Activated CD4-positive, alpha-beta T cell treated with anti-CD3 and anti-CD28 coated beads, Interleukin-10, Interleukin-2, amounts not matched to agents 100 ng/mL and 50 ng/mL, durations not matched to agents 16 hours and 8 hours (primary cell): ENCODE results near the gene PSMD5.
A peak's percentile ranks its signal among the peaks of the same experiment; 100 is the strongest.

Source experiments
- DNase-seq: peaks from one replicate; pipeline ENCODE4 v3.0.0-alpha.2; 2020

Gene PSMD5

DNA sequence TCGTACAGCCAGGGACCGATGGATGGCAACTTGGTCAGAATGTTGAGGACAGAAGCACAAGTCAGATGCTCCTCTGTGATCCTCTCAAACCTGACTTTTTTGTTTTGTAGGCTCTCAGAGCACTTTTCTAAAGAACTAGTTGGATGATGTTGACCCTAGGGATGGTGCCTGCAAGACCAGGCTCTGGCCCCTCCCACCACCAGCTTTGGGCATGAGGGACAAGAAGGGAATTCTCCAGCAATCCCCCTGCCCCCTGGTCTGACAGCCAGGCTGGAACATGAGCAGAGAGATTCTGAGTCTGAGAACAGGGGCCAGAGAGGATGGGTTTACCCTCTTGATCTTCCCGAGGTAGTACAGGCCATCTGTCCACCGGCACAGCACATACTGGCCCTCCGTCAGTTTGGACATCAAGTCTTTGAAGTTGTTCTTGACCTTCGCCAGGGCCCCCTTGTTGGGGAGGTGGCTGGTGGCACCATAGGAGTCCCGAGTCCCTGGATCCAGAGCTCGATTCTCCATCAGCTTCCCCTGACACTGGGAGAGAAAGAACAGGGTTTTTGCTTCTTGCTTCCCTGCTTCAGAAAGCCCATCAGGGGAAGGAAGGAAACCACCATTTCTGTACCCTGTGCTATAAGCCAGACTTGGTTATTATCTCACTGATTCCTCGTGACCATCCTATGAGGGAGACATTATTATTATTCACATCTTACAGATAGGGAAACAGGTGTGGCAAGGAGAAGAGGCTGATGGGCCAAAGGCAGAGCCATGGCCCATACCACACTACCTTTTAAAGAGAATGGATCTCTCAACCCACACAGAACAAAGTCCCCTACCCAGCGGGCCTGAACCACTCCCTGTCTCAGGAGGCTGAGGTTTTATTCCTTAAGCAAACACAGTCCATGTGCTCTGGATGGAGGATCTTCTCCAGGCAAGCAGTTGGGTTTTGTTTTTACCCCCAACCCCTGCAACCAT lies 31.8 kb upstream of the PSMD5 start:
- DNase-seq: no peak

DNA sequence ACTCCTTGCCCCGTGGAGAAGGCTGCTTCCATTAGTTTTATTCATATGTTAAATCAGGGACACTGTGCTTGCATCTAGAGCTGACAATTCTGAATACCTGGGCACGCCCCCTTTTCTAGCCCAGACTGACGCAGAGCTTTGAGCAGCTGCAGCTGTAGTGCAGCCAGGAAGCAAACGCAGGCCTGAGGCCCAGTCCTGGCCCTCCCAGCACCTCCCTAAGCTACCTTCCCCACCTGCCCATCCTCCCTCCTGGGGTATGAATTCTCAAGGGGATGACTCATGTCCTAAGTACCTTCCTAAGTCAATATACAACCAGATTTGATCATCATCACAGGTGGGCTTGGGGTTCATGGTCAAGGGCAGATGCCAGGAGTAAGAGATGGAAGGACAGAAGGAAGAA lies 30.8 kb upstream of the PSMD5 start:
- no peak for DNase-seq

DNA sequence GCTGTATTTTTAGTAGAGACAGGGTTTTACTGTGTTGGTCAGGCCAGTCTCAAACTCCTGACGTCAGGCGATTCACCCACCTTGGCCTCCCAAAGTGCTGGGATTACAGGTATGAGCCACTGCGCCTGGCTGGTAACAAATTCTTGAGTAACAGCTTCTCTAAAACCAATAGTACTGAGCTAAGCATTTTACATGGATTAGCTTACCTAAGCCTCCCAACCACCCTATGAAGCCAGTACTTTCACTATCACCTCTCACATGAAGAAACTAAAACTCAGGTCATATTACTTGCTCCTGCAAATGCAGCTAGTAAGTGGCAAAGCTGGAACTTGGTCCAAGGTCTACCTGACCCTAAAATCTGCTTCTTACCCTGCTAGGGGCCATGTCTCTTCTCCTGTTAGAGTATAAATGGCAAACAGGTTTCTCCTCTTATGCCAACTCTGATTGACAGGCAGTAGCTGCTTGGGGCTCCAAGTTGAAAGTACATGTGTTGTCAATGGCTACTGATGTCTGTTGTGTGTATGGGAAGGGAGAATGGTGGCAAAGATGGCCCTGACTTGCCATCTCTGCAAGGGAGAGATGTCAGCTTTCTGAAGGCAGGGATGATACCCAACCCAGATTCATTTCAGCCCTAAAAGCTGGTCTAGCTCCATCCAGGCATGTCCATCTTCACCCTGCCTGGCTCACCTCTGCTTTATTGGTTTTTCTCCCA lies 30.2 kb upstream of the PSMD5 start:
- peak; percentile 53 for DNase-seq

DNA sequence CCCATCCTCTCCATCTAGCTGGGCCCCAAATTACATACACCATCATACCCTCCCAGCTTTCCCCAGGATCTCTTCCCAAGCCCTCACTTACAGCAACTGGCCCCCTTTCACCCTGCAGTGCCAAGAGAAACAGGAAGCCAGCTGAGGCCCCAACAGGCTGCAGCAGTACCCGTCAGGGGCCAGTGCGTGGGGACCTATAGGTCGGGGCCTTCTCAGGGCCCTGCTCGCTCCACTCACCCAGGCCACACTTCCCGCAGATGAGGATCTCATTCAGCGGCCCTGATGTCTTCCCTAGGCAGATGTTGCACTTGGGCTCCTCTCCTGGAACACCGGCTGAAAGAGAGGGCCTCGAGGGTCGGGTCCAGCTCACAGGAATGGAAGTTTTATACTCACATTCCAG lies 27.5 kb upstream of the PSMD5 start:
- no peak for DNase-seq

DNA sequence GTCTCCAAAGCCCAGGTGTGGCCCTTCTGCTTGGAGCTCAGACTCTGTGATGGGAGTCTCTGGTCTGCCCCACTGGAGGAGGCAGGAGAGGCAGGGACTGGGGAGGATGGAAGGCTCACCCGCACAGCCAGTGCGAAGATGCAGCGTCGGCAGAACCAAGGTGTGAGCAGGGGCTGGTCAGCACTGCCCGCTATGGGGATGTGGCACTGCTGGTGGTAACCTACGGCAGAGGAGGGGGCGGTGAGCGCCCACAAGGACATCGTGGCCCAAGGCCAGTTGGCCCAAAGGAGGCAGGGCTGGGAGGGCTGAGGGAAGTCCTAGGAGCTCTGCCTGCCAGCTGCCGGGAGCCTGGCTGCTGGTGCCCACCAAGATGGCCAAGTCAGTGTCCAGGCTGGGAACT lies 27.0 kb upstream of the PSMD5 start:
- no peak for DNase-seq

DNA sequence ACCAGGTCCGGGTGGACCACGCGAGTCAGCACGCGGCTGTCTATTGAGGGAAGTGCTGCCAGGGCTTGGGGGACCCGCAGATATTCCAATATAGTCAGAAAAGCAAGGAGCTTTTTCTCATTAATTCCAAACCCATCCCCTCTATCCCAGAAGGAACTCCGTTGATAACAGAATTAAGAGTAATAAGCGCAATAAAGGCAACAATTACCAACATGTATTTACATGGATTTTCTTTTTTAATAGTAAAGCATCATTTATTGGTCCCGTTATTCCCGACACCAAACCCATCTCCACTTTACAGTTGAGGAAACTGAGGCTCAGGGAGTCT lies 26.6 kb upstream of the PSMD5 start:
- DNase-seq: no peak

DNA sequence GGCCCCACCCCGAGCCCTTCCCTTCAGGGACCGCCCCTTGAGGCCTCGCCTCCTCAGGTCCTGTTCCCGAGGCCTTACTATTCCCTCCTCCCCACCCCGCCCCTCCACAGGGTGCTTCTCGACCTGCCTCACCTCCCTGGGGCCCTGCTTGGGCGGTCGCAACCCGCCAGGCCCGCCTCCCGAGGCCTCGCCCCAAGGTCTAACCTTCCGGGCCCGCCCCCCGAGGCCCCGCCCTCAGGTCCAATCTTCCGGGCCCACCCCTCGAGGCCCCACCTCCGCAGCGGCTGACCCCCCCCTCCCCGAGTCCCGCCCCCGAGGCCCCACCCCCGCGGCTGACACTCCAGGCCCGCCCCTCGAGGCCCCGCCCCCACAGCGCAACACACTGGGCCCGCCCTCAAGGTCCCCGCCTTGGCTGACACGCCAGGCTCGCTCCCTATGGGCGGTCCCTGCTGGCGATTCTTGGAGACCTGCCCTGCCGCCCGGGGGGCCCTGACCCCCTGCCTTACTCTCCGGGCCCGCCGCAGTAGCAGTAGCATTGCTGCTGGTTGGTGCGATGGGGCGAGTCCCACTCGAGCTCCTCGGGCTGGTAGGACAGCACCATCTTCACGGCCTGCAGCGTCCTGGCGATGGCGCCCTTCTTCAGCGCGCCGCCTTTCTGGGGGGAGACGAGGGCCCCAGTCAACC lies 26.1 kb upstream of the PSMD5 start:
- peak; percentile 98 for DNase-seq

DNA sequence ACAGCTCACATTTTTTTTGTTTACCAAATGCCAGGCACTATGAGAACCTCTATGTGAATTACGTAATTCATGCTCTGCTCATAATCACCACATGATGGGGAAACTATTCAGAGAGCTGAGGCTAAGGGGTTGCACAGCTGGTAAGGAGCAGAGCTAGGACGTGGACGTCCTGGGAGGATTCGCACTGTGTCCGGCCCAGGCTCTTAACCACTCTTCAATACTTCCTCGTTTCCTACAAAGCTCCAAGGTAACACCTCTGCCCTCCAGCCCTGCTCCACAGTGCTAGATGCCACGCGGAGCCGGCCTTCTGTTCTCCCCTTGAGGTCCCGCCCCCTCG lies 25.6 kb upstream of the PSMD5 start:
- DNase-seq: no peak

DNA sequence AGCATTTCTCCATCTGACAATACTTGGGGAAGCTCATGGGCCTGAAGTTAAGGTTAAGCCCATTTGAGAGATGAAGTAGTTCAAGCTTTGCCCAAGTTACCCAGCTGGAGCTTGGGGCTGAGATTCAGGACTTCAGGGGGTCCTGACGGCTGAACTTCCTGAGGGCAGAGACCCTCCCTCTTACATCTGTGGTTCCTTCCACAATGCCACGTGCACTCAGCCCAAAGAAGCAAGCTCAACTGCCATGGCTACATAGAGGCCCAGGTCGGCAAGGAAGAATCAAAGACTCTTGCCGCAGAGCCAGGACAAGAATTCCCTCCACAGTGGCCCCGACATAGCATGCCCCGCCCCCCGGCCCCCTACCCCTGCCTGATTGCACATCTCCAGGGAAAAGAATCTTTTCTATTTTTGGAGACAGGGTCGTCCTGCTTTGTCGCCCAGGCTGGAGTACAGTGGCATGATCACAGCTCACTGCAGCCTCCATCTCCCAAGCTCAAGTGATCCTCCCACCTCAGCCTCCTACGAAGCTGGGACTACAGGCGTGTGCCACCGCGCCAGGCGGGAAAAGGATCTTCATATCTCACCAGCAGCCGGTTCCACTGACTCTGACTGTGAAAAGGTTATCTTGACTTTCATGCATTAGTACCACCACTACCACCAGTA lies 25.1 kb upstream of the PSMD5 start:
- no peak for DNase-seq

DNA sequence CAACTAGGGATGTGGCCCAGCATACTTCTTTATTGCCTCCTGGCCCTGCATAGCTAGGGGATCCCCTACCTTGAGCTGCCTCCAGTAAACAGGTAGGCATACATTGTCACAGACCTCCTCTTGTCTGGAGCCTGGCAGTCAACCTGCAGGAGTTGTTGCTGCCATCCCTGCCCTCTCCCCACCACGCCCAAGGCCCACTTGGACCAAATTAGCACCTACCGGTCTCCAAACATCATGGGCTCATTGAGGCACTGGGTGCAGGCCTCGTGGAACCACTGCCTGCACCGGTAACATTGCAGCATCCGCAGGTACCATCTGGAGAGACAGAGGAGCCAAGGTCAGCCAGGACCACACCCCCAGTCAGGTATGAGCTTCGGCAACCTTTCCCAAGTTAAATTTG lies 23.9 kb upstream of the PSMD5 start:
- DNase-seq: no peak

DNA sequence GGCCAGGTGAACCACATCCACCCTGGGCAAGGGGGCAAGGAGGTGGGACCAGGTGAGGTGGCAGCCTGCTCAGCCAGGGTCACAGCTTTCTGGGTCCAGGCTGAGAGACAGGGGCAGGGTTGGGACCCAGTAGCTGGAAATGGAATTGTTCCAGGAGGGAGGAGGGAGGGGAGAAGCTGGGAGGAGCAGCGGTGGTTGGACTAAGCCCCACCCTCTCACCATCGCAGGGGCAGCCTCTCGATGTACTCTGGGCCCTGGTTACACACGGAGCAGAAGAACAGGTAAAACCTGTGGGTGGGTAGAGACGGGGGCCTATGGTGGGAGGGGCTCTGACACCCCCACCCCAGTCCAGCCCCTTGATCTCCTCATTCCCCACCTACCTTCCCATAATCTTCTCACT lies 23.1 kb upstream of the PSMD5 start:
- DNase-seq: no peak

DNA sequence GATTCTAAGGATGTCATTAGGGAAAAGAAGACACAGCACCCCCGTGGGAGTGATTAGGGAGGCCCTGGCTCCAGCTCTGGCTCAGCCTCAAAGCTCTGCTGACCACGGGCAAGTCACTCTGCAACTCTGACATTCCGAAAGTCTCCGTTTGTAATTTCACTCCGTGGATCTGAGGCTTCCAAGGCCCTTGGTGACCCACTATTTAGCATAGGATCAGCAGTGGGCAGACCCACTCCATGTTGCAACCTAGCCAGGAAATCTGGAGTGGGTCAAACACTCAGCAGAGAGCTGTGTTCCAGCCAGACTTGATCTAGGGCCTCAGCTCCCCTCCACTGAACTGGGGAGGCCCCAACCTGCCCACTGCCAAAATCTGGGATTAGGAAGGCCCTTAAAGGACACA lies 22.5 kb upstream of the PSMD5 start:
- DNase-seq: no peak

DNA sequence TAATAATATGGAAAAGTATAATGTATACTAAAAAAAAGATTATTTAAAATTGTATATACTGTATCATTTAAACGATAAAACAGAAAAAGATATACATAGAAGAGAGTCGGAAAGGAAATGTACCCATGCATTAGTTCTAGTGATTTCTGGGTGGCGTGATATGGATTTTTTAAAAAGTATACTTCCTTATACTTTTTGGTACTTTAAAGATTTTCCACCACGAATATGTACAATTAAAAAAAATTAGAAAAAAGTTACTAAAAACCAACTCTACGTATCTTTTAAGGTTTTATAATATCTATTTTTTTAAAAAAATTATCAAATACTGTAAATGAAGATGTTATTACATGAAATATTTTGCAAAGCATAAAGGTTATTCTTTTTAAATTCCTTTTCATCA lies 22.0 kb upstream of the PSMD5 start:
- DNase-seq: no peak

DNA sequence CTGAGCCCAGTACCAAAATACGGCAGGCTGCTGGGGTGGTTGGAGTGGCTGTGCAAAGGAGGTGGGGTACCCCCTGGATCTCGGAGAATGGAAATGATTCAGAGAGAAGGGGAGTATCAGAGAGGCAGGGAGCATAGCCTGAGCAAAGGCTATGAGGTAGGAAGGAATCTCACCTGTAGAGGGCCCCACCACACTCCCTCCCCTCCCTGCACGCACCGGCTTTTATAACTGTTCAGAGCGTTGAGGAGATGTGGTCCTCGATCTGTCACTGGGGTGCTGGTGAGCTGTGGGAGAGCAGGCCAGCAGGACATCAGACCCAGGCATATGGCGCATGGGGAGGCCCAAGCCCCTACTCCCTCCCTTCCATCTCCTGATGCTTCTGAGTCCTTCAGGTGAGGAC lies 21.1 kb upstream of the PSMD5 start:
- no peak for DNase-seq

DNA sequence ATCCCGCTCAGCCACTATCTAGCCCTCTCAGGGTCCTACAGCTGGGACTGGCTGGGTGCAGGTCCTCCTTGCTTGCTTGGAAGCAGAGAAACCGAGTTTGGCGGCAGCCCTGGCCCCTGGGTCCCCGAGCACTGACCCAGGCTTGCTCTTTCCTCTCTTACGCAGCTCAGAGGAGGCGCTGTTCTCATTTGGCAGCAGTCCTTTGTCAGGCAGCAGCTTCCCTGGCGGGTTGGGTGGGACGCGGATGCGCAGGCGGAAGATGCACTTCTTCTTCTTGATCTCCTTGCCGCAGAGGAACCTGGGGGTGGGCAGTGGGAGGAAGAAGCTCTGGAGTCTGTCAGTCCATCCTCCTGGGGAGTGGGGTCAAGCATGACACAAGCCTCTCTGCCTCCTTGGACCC lies 19.7 kb upstream of the PSMD5 start:
- no peak for DNase-seq

DNA sequence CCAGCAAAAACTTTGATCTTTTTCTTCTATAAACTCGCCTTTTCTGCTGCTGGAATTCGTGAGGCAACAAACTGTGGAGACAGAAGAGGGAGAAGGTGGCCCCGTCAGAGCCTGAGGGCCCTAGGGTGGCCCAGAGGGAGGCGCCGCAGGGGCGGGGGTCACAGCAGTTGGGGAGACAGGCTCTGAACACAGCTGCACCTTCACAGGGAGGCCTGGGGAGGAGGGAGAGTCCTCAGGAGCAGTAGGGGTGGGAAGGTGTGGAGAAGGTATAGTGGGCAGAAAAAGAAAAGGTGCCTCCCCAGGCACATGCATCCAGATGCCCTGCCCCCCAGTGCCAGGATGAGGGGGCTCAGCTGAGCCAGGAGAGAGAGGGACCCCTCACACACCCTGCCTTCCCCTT lies 19.2 kb upstream of the PSMD5 start:
- no peak for DNase-seq

DNA sequence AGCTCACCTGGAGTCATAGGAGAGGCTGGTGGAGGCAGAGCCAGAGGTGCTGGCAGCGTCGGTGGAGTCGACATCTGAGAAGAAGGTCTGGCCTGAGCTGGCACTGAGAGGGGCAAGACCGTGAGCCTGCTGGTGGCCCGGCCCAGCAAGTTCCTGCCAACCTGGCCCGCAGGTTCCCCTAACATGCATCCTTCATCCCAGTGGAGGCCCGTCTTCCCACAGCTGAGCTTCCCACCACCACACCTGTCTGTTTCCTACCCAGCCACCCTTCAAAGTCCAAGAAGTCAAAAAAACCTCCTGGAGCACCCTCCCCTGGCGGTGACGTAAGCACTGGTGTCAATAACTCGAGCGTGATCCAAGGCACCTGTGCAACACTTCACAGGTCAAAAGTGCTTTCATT lies 17.4 kb upstream of the PSMD5 start:
- no peak for DNase-seq

DNA sequence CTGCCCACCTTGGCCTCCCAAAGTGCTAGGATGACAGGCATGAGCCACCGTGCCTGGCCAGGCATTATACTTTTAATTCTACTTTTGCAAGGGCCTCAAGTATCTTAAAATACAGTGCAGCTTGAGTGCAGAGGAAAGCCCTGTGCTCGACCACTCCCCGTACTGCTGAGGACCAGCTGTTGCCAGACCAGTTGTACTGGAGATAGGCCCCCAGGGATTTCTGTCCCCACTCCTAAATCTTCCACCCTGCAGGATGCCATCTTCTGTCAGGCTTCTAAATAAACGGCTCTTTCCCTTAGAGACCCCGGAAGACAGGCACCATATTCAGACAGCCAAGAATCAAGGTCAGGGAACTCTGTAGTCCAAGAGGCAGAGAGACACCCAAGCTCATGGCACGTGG lies 16.6 kb upstream of the PSMD5 start:
- no peak for DNase-seq

DNA sequence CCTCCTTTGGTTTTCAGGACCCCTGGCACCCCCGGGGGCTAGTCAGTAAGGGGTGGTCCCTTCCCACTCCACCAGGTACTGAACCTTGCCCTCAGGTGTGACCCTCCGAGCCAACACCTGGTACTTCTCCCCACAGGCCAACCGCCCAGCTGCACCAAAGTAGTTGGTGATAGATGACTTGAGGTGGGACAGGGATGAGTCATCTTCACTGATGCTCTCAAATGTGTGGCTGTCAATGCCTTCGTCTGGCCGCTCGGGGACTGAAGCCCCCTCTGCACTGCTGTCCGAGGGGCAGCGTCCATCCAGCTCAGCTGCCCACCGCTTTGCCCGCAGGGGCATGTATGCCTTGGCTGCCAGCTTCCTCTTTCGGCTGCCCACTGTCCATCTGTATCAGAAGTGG lies 15.2 kb upstream of the PSMD5 start:
- no peak for DNase-seq

DNA sequence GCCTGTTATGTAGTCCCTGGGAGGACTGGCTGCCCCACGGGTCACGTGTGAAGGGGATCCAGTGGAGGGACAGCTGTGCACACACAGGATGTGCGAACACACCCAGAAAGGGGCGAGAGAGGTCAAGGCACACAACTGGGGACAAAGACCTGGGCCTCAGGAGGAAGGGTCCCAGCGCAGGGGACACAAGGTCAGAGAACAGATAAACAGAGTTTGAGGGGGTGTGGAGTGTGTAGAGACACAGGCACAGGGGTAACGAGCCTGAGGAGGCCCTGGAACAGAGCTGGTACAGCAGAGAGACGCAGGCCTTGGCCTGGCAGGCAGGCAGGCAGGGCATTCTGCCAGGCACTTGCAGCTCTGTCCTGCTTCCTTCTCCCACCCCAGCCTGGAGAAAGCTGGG lies 14.8 kb upstream of the PSMD5 start:
- no peak for DNase-seq

DNA sequence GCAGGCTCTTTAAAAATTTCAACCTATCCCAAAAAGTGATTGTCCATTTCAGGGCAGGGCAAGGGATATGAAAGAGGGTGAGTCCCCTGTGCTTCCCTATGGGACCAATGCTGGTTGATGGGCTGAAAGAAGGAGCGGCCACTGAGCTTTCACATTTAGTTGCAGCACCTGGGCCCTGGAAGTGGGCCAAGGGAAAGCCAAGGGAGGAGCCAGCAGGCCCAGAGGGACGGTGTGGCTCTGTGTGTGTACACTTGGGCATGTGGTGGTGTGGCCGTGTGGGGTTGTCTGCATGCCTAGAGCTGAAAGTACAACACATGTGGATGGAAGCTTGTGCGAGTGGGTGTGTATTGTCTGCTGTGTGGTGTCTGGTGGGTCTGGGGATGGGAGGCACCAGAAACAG lies 14.0 kb upstream of the PSMD5 start:
- DNase-seq: no peak

DNA sequence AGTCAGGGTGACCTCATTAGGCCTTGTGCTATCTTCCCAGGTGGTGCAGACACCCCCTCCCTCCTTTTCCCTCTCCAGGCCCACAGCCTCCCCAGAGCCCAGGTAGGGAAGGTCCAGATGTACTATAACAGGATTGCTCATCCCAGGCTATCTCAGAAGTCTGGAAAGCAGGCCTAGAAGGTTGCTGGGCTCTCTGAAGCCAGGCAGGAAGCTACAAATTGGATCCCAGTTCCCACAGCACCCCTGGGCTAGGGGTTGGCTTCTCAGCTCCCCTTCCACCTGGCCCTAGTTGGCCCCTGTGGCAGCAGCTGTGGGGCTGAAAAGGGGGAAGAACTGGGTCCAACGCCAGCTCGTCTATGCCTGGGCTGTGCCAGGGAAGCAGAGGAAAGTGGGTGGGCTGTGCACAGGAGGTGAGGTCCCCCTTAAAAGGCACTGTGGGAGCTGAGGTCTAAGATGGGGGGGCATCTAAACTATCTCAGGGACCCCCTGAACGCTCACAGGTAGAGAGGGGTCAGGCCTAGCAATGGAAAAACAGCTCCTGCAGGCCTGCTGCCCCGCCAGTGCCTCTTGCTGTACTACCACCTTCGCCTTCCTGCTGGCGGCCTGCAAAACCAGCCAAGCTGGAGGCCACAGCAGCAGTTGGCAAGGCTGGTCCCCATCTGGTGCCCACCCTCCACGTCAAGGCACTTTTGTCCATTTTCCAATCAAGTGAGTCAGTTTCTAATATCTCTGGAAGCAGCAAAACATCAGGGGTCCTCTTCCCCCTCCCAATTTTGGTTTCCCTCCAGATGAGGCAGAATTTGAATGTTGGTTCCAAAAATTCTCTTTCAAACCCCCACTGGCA lies 13.3 kb upstream of the PSMD5 start:
- DNase-seq: no peak
